Ammon's horn (tissue), 1 donor: ENCODE data around the gene RALB.

Experiments
- DNase-seq: peaks from one replicate; pipeline ENCODE4 v3.0.0-alpha.2; 2016; ENCODE audit warnings: low spot score

Gene RALB, protein sequence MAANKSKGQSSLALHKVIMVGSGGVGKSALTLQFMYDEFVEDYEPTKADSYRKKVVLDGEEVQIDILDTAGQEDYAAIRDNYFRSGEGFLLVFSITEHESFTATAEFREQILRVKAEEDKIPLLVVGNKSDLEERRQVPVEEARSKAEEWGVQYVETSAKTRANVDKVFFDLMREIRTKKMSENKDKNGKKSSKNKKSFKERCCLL

DNA sequence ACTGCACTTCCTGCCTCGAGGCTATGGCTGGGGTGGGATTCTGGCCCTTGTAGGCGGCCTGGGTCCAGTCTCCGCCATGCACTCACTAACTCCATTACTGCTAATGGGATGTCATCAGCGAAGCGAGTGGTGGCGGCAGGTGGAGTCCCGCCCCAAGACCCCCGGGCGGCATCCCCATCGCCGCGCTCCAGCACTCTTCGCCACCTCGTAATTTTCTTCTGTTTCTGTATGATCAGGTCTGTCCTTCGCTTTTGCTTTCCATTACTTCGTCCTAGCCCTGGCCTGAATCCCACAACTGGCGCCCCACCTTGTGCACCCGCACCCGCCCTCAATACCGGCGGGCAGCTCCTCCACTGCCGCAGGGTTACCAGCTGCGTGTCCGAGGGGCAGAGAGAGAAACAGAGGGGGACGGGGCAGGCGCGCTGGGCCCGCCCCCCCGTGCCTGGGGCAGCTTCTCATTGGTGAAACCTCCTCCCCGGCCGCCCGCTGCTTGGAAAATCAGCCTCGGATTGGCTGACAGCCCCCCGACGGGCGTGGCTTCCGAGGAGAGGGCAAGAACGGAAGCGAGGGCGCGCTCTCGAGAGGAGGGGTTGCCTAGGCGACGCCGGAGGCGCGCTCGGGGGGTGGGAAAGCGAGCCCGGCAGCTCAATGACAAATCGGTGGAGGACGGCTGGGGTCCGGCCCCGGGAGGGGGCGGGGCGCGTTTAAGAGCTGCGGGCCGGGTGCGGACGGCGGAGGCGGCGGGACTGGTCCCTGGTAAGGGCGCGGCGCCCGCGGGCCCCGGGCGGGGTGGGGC, at the start of gene RALB:
Gene RALB, plus strand, starts transcription at position 628 of the 796 bp plus-strand sequence. CDS start 25,813 bp downstream, outside the sequence.
- peak; percentile 99 for DNase-seq

DNA sequence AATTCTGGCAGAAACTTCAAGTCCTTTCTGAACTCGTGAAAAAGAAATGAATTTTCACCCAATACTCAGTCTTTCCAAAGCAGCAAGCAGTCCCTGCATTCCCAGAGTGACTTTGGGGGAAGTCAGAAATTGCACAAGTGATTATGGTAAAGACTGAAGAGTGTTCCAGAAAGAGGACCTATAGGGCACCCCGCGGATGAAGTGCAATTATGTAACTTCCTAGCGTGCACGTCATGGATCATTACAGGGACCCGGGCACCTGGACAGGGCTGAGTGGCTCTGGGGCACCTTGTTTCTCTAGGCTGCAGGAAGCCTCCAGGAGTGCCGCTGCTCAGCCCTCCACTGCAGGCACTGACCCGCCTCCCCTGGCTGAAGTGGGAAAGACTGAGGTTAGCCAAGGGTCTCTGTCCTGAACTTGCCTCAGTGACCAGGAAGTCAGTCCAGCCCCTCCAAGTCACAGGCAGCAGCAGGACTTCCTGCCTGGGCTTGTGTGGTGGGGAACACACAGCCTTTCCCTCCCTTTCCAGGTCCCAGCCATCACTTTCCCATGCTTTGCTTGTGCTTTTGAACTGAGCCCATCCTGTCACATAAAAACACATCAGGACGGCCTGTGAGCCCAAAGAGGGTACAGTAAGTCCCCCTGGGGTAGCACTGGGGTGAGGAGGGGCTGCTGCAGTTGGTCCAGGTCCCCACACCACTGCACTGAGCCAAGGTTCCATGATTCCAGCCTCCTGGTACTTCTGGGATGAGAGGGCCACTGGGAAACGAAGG, 49.2 kb upstream of the RALB start:
- no peak for DNase-seq

DNA sequence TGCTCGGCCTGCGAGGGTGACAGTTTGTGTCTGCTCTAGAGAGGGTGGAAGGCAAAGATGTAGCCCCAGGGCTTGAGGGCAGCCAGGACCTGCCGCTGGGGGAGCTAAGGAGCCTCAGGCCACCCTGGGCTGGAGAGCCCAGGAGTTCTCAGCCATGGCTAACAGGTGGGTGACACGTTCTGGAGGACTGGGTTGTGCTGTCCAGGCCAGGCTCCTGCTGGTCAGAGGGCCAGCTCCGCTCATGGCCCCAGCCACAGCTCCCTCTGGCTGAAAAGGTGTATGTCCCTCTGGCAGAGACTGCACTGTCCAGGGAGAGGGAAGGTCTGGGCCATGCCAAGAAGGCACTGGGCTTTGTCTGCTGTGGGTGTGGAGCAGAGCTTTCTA, 48.6 kb upstream of the RALB start:
- DNase-seq: no peak

DNA sequence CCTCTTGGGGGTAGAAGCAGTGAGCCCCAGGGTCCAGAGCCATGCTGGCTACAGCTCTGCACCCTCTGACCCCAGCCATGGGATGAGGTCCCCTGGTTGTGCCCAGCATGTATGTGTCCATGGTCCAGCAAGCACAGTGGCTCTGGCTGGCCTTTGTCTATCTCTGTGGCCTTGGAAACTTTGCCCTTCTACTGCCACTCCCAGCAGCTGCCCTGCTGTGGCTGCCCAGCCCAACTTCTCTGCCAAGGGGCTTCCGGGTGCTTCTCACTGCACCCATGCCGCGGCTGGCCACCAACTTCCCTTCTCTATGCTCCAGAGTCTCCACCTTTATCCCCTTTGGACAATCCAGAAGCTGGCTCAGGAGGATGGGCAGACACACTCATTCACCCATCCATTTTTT, 48.2 kb upstream of the RALB start:
- DNase-seq: no peak

DNA sequence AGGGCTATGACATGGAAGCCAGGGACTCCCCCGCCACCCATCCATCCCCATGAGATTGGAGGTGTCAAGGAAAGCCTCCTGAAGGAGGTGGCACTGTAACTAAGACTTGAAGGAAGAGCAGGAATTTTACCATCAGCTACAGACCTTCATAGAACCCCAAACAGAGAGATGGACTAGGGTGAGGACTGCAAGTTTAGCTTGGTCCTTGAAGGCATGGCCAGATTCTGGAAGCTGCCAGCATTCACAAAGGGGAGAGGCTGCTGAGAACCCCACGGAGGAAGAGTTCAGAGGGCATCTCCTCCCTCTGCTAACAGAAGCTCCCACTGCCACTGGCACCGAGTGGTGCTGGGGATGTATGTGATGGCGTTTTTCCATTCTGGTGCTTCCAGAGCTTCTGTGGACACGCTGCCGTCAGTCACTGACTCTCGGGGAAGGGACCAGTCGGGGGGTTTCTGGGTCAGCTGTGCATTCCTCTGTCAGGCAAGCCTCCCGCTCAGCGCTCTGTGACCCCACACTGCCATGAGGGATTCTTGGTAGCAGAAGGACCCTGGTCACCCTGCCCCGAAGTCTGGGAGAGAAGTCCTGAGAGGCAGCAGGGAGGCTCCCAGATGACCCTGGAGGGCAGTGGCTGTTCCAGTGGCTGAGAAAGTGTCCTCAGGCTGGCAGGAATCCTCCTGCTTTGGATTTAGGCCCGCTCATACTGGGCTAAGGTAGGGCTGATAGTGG, 47.5 kb upstream of the RALB start:
- DNase-seq: no peak

DNA sequence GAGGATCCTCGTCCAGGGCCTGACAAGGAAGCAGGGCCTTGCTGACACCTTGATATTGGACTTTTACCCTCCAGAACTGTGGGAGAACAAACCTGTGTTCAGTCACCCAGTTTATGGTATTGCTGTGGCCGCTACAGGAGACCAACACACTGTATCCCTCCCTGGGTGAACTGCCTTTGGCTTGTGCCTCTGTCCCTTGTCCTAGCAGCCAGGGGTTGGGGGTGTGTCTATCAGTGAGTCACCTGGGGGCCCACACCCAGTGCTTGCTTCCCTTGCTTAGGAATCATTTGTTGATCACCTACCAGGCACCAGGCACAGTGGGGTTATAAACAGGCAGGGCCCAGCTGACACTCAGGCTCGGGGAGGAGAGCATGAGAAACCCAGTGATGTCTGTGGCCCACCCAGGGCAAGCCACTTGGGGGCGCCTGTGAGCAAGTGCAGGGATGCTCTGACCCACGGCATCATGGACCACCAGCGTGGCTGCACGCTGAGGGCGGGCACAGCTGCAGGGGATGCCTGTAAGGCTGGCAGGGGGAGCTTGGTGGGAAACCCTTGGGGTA, 46.5 kb upstream of the RALB start:
- no peak for DNase-seq

DNA sequence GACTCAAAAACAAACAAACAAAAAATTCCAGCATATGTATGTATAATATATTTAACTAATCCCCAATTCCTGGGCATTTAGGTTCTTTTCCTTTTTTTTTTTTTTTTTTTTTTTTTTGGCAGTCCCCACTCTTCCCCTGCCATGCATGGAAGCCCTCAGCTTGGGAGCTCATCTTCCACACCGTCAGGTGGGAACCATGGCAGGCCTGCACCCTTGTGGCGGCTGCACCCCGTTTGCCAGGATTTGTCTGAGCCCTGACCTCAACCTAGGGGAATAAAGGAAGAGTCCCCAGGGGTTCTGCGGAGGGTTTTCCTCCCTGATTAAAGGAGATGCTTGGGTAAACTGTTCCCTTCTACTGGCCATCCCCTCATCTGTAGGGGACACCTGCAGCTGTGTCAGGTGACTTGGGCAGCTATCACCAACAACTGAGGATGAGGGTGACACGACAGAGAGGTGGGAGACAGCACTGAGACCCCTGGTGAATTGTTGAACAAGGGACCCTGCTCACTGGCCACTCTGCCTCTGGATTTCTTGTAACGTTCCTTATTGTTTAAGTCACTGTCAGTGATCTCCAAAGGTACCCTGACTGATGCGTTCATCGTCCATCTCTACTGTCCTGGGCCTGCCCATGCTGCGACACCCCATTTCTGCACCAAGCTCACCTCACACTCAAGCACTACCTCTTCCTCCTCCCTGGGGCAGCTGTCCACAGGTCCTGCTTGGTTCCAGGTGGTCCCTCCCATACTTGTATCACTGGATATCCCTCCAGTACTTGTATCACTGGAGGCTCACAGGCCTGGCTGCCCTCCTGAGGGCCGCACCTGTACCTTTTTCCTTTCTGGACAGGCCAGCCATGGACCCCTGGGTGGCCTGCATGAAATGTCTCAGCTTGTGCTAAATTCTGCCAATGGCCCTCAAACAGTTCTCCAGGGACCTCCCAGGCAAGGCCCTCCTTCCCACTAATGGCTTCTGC, 44.0 kb upstream of the RALB start:
- DNase-seq: no peak

DNA sequence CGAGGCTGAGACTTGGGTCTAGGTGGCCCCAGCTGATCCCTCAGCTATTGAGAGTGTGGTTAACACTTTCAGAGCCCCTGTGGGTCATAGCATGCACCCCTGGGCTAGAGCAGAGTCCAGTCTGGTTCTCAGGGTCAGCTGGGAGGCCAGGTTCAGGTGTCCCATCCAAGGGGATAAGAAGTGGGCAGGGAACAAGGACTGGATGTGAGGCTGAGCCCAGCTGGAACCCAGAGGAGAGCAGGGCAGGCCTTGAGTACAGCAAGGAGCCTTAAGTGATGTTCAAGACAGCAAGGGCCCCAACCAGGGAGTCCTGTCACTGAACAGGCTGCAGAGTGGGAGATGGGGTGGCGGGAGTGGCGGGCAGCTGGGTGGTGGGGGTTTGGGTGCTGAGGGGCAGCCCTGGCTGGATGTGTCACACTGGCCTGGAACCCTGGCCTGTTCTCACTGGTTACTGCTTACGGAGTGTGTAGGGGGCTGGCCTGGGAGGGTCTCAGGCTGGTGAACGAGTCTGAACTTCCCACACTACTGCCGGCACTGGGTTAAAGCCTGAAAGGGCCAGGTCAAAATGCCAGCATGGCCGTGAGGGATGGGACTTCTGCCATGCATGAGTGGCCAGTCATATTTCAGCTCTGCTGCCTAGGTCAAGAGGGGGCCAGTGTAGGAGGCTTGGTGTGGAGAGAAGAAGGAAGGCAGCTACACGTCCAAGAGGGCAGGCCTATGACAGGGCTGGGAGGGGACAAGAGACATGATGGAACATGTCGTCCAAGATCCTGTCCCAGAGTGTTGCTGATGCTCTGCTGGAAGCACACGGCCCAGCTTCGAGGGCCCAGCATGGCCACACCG, 43.0 kb upstream of the RALB start:
- DNase-seq: no peak

DNA sequence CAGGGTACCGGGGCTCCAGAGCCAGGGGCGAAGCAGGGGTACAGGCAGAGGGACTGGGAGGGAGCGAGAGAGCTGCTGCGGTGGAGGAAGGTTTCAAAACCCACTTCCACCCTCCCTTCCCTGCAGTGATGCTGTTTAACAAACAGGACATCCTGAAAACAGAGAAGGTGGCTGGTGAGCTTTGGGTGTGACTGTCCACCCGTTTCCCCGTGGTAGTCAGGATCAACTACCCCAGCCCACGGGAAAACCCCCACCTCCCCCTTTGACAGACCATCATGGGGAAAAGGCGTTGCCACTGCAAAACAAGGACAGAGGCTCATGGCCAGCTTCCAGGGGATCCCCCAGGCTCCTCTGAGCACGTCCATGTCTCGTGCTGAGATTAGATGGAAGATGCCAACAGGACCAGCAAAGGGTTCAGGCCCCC, 42.4 kb upstream of the RALB start:
- no peak for DNase-seq

DNA sequence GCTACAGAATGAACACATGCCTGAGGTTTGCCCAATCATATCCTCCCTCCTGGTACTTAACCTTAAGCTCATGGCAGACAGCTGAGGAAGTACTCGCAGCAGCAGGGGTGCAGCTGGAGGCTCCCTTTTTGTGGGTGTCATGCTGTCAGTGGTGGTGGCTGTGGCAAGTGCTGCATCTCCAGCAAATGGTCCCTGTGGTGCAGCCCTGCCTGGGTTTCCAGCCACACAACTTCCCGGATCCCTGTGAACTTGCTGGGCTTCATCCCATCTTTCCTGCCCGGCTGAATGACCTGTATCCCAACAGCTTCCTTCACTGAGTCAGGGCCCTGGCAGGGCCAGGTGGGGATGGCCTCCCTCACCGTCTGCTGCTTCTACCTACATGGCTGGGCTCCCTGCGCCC, 34.5 kb upstream of the RALB start:
- DNase-seq: no peak

DNA sequence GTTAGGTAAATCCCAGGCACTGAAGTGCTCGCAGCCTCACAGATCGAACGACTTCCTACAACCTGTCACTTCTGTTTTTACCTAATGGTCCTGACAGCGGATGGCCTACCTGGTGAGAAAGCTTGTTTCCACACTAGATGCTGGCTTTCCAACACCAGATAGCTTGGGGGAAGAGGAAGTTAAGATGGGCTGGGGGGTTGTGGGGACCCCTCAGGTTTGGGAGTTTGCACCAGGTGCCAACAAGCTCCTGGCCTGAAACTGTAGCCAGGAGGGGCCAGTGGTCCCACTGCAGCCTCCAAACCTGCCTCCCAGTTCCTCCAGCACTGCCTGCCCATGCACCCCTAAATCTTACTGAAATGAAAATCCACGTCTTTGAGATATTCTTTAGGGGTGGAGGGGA, 33.4 kb upstream of the RALB start:
- DNase-seq: no peak

DNA sequence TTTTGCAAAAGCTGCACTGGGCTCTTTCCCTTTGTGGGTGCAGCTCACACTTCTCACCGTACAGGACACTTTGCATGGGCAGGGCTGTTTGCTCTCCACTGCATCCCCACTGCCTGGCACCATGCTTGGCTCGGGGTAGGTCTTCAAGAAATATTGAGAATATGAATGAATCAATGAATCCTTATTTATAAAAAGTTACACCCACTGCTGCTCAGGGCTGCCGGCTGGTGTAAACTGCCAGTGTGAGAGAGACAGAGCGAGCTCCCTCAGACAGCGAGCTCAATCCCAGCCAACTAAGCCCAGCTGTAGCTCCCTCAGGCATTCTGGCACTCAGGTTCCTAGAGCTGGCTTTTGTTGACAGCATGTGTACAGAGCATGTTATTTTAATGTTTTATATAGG, 32.9 kb upstream of the RALB start:
- peak; percentile 46 for DNase-seq

DNA sequence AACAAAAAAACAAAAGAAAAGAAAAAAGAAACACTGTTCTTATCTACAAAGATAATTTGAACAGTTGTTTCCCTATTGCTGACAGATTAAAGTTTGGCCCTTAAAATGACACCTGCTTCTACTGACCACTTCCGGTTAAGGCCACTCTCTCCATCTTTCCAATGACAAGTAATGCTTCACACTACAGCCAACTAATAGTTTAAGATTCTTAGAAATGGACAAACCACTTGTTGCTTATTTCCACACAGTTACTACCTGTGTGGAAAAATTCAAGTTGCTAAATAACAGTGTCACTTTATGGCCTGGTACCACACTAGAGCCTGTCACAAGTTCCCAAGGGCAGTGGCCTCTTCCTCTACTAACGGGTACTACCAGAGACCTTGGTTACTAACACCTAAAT, 31.9 kb upstream of the RALB start:
- no peak for DNase-seq

DNA sequence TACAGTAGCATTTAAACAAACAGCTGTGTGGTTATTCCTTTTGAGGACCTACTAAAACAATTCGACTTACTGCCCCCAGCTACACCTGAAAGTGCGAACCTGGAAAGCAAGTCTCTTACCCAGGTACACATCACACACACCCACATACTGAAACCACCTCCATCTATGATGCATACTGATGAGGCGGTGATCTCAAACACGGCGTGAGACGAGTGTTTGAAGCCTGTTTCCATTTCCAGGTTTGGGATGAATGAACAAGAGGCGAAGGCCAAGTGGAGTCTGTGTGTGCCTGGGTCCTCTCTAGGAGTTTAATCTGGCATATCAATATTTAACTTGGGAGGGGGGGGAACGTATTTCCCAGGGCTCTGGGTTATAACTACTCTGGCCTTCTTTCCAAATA, 31.0 kb upstream of the RALB start:
- DNase-seq: no peak

DNA sequence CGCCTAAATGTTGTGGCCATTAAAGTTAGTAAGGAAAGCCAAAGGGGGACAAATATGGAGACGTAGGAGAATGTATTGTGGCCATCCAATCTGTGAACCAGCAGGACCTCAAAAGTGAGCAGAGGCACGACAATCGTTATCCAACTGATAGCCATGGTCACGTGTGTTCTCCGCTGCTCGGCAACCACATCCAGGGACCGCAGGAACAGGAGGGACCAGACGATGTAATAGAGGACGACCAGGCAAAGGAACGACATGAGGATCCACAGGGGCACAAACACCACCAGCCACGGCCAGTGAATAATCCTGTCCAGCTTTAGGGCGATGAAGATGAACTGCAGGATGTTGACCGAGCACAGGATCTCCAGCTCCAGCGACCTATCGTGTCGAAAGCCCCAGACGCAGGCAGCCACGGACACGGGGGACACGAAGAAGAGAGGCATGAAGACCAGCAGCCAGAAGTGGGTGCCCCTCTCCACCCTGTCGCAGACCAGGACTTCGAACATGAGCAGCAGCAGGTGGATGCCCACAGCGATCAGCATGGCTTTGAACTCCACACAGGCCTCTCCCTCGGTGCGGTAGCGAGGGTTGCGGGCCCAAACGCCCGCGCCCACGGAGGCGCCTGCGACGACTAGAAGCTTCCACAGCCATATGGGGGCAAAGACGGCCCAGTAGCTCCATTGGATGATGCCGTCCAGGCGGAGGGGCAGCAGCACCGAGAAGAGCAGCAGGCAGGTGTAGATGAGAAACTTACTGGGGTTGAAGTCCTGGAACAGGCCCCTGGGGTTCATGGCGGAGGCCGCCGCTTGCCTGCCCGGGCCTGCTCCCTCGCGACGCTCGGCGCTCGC, 30.2 kb upstream of the RALB start:
- DNase-seq: no peak

DNA sequence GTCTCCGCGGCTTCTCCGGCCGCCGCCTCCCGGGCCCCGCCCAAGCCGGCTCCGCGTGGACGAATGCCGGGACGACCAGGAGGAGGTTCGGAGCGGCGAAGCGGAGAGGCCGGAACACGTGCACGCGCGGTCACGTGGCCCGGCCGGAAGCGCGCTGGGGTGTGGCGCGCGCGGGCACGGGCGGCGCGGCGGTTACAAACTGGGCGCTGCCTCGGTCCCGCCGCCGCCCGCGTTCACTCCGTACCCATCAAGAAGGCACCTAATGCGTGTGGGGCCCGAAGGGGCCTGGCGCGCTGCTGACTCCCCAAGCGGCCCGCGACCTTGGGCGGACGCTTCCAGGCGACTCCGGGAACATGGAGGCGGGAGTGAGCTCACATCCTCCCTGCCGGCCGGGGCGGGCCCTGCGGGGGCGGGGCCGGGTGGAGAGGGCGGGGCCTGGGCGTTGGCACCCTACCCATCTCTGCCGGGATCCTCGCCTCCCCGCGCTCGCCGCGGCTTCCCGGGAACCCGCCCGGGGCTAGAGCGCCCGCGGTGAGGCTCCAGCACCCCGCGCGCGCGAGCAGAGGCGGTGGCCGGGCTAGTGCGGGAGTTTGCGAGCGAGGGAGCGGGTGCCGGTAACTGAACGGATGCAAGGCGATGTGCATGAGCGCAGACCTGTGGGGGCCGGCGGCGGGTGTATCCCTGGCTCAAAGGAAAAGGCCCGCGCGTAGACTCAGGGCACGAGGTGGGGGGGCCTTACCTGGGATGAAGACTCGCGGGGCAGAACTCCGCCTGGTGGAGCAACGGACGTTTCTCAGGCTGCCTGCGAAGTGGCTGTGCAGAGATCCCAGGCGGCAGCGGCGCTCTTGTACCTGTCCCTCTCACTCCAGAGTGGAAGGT, 29.4 kb upstream of the RALB start, which contains the start of gene TMEM185B:
Gene TMEM185B, minus strand, starts transcription at position 367 of the 879 bp plus-strand sequence. CDS start 424 bp downstream, outside the sequence.
- peak; percentile 85 for DNase-seq

DNA sequence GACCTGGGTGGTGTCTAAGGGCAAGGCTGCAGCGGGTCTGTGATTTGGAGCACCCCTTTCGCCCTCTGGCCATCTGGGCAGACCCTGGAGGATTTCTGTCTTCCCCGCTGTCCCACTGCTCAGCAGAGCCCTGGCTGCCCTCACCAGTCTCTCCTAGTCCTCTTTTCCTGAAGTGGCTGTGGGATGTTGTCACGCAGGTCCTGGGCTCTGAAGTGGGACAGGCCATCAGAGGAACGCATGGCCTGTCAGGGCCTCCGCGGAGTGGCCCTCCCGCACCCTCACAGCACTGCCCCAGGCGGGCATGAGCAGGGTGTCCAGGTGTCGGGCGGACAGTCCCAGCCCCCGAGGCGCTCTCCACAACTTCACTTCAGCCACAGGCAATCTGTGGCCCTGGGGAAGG, 28.4 kb upstream of the RALB start:
- DNase-seq: no peak
